Measurements from ENCODE around the gene ACTL7A.

The ACTL7A gene

DNA sequence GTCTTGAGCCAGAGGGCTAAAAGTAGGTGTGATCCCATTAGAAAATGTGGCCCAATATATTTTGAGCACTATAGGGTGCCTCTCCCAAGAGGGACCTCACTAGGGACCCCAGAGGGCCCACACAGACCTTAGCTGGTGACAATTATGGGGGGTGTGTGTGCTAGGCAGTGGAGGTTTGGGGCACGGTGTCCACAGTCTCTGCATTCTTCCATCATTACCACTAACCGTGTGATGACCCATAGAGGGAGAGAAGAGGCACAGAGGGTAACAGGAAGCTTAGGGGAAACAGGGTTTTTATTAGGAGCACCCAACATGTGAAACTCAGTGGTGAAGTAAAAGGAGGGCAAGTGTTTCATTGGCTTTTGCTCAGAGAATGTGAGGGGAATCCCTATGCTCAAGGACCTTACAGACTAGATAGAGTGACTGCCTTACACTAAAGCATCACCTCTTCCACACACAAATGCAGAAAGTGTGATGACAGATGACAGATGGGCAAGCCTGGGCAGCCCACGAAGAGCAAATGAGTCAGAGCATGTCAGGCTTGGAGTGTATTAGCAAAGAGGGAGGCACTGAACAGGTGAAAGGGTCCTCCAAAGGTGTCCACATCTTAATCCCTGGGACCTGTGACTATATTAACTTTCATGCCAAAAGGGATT lies 2.5 kb upstream of the ACTL7A start:
- ATAC-seq = no peak
- TF ChIP-seq, protein P1, sequence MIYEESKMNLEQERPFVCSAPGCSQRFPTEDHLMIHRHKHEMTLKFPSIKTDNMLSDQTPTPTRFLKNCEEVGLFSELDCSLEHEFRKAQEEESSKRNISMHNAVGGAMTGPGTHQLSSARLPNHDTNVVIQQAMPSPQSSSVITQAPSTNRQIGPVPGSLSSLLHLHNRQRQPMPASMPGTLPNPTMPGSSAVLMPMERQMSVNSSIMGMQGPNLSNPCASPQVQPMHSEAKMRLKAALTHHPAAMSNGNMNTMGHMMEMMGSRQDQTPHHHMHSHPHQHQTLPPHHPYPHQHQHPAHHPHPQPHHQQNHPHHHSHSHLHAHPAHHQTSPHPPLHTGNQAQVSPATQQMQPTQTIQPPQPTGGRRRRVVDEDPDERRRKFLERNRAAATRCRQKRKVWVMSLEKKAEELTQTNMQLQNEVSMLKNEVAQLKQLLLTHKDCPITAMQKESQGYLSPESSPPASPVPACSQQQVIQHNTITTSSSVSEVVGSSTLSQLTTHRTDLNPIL (CRISPR knock-in tag; IDR thresholded peaks at IDR 0.05; ENCODE audit: low read depth) = no peak
- TF ChIP-seq BACH2 (CRISPR knock-in tag; IDR thresholded peaks at IDR 0.05; ENCODE audit: borderline replicate concordance) (no peak), GLIS3 (CRISPR knock-in tag; IDR thresholded peaks at IDR 0.05) (no peak), ARNTL (CRISPR knock-in tag; IDR thresholded peaks at IDR 0.05; ENCODE audit: borderline replicate concordance, low read depth) (no peak), ZNF565 (CRISPR knock-in tag; conservative IDR thresholded peaks at IDR 0.05; ENCODE audit: low read depth) (no peak), PPARA (CRISPR knock-in tag; IDR thresholded peaks at IDR 0.05; ENCODE audit: borderline replicate concordance) (no peak), ZFP30 (CRISPR knock-in tag; IDR thresholded peaks at IDR 0.05) (no peak), ISL1 (CRISPR knock-in tag; IDR thresholded peaks at IDR 0.05) (no peak), ZNF70 (CRISPR knock-in tag; IDR thresholded peaks at IDR 0.05) (no peak)
- TF ChIP-seq, protein P2, sequence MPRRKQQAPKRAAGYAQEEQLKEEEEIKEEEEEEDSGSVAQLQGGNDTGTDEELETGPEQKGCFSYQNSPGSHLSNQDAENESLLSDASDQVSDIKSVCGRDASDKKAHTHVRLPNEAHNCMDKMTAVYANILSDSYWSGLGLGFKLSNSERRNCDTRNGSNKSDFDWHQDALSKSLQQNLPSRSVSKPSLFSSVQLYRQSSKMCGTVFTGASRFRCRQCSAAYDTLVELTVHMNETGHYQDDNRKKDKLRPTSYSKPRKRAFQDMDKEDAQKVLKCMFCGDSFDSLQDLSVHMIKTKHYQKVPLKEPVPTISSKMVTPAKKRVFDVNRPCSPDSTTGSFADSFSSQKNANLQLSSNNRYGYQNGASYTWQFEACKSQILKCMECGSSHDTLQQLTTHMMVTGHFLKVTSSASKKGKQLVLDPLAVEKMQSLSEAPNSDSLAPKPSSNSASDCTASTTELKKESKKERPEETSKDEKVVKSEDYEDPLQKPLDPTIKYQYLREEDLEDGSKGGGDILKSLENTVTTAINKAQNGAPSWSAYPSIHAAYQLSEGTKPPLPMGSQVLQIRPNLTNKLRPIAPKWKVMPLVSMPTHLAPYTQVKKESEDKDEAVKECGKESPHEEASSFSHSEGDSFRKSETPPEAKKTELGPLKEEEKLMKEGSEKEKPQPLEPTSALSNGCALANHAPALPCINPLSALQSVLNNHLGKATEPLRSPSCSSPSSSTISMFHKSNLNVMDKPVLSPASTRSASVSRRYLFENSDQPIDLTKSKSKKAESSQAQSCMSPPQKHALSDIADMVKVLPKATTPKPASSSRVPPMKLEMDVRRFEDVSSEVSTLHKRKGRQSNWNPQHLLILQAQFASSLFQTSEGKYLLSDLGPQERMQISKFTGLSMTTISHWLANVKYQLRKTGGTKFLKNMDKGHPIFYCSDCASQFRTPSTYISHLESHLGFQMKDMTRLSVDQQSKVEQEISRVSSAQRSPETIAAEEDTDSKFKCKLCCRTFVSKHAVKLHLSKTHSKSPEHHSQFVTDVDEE (CRISPR knock-in tag; IDR thresholded peaks at IDR 0.05) = no peak
- TF ChIP-seq, protein P3, sequence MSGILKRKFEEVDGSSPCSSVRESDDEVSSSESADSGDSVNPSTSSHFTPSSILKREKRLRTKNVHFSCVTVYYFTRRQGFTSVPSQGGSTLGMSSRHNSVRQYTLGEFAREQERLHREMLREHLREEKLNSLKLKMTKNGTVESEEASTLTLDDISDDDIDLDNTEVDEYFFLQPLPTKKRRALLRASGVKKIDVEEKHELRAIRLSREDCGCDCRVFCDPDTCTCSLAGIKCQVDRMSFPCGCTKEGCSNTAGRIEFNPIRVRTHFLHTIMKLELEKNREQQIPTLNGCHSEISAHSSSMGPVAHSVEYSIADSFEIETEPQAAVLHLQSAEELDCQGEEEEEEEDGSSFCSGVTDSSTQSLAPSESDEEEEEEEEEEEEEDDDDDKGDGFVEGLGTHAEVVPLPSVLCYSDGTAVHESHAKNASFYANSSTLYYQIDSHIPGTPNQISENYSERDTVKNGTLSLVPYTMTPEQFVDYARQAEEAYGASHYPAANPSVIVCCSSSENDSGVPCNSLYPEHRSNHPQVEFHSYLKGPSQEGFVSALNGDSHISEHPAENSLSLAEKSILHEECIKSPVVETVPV (CRISPR knock-in tag; IDR thresholded peaks at IDR 0.05) = no peak

DNA sequence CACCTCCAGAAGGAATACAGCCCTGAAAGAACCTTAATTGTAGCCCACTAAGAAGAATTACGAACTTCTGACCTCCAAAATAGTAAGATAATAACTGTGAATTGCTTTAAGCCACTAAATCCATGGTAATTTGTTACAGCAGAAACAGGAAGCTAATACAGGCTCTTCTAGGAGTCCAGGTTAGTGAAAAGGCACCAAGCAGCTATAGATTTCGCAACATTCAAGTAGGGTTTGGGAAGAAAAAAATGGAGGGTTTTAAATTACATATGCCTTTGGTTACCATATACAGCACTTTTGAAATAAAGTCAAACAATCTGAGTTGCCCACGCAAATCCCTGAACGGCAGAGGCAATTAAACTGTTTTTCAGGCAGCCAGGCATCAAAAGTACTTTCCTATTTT lies 1.7 kb upstream of the ACTL7A start:
- TF ChIP-seq ZC3H10 (CRISPR knock-in tag; IDR thresholded peaks at IDR 0.05) (no peak), TCF4 (CRISPR knock-in tag; IDR thresholded peaks at IDR 0.05; ENCODE audit: borderline replicate concordance) (no peak), GLIS3 (CRISPR knock-in tag; IDR thresholded peaks at IDR 0.05) (no peak), ZFP3 (CRISPR knock-in tag; IDR thresholded peaks at IDR 0.05) (no peak), ZNF8 (CRISPR knock-in tag; IDR thresholded peaks at IDR 0.05) (no peak), ZNF70 (CRISPR knock-in tag; IDR thresholded peaks at IDR 0.05) (no peak), ZFP30 (CRISPR knock-in tag; IDR thresholded peaks at IDR 0.05) (no peak), ARNTL (CRISPR knock-in tag; IDR thresholded peaks at IDR 0.05; ENCODE audit: borderline replicate concordance, low read depth) (no peak), CSDC2 (CRISPR knock-in tag; IDR thresholded peaks at IDR 0.05) (no peak), SNAI2 (CRISPR knock-in tag; IDR thresholded peaks at IDR 0.05) (no peak), ESRRG (CRISPR knock-in tag; IDR thresholded peaks at IDR 0.05) (no peak), RARB (CRISPR knock-in tag; IDR thresholded peaks at IDR 0.05) (no peak)
- TF ChIP-seq, protein P4, sequence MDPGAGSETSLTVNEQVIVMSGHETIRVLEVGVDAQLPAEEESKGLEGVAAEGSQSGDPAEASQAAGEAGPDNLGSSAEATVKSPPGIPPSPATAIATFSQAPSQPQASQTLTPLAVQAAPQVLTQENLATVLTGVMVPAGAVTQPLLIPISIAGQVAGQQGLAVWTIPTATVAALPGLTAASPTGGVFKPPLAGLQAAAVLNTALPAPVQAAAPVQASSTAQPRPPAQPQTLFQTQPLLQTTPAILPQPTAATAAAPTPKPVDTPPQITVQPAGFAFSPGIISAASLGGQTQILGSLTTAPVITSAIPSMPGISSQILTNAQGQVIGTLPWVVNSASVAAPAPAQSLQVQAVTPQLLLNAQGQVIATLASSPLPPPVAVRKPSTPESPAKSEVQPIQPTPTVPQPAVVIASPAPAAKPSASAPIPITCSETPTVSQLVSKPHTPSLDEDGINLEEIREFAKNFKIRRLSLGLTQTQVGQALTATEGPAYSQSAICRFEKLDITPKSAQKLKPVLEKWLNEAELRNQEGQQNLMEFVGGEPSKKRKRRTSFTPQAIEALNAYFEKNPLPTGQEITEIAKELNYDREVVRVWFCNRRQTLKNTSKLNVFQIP (CRISPR knock-in tag; IDR thresholded peaks at IDR 0.05; ENCODE audit: borderline replicate concordance, low read depth) = no peak
- TF ChIP-seq, protein P1 (CRISPR knock-in tag; IDR thresholded peaks at IDR 0.05; ENCODE audit: low read depth) = no peak
- TF ChIP-seq, protein P3 (CRISPR knock-in tag; IDR thresholded peaks at IDR 0.05) = no peak
- TF ChIP-seq, protein P2 (CRISPR knock-in tag; IDR thresholded peaks at IDR 0.05) = no peak
- no peak for ATAC-seq

Measured in SK-N-SH treated with all-trans-retinoic acid at 6 μM for 48 hours (cell line).